Caco-2 (cell line): ENCODE results near the gene USP46. TPM values are rescaled to one million over a fixed set of nuclear protein-coding genes. Genes with fewer than 3 reads are reported as not detected.

Experiments used
- BruUV-seq: library from RNA; stranded (reverse); fragments of 400-500 nt; replicated peaks from 2 replicates; lab custom pipeline; 2021; lab: Mats Ljungman, UMichigan
- CTCF ChIA-PET: fragments of 300-600 bp; sonication (Branson Sonifier 250); formaldehyde crosslinking; loops from one replicate; lab custom pipeline; 2022; ENCODE audit warnings: antibody characterized with exemption; lab: Charles Lee
- POLR2A ChIA-PET: fragments of 300-600 bp; sonication (Branson Sonifier 250); formaldehyde crosslinking; loops from one replicate; lab custom pipeline; 2022; ENCODE audit warnings: antibody characterized with exemption; lab: Charles Lee
- DNase-seq, 2 experiments: peaks; one replicate each; pipeline versions ENCODE4 v3.0.0 to v3.0.0-alpha.2; 2020 to 2022
- H3K27me3 ChIP-seq: replicated peaks from 2 replicates; pipeline ENCODE4 v1.6.0; 2011; ENCODE audit warnings: low read length; ENCODE audit not compliant: control insufficient read depth, insufficient read depth
- H3K36me3 ChIP-seq: 2 replicates; pipeline ENCODE4 v1.5.1; 2011; ENCODE audit warnings: low read length; ENCODE audit not compliant: control insufficient read depth, insufficient read depth
- H3K4me1 ChIP-seq: fragments of 250-450 bp; sonication (Bioruptor Pico); 2 replicates; pipeline ENCODE4 v1.5.1; 2020; ENCODE audit warnings: mild to moderate bottlenecking
- H3K4me3 ChIP-seq: 2 replicates; pipeline ENCODE4 v1.5.1; 2011; ENCODE audit warnings: low read depth, mild to moderate bottlenecking, control low read depth, low read length
- H3K9me3 ChIP-seq: fragments of 250-450 bp; sonication (Bioruptor Pico); 2 replicates; pipeline ENCODE4 v1.5.1; 2020; ENCODE audit warnings: mild to moderate bottlenecking, moderate library complexity
- H3K27ac Mint-ChIP-seq: one replicate; pipeline ENCODE4 v1.8.0; 2022; ENCODE audit warnings: mixed read lengths; ENCODE audit not compliant: unreplicated experiment
- H3K27me3 Mint-ChIP-seq: one replicate; pipeline ENCODE4 v1.8.0; 2022; ENCODE audit warnings: mixed read lengths; ENCODE audit not compliant: insufficient read depth, unreplicated experiment
- H3K36me3 Mint-ChIP-seq: one replicate; pipeline ENCODE4 v1.8.0; 2022; ENCODE audit warnings: mild to moderate bottlenecking, mixed read lengths; ENCODE audit not compliant: insufficient read depth, unreplicated experiment
- H3K4me1 Mint-ChIP-seq: one replicate; pipeline ENCODE4 v1.8.0; 2022; ENCODE audit warnings: low read depth, mixed read lengths; ENCODE audit not compliant: unreplicated experiment
- H3K4me3 Mint-ChIP-seq: one replicate; pipeline ENCODE4 v1.8.0; 2022; ENCODE audit warnings: mild to moderate bottlenecking, moderate library complexity, mixed read lengths; ENCODE audit not compliant: unreplicated experiment
- H3K9me3 Mint-ChIP-seq: one replicate; pipeline ENCODE4 v1.8.0; 2022; ENCODE audit warnings: mixed read lengths; ENCODE audit not compliant: unreplicated experiment
- CTCF ChIP-seq, 2 experiments: fragments of 200-600 bp in 1 of 2; IDR thresholded peaks; 1 replicate in 1 of 2; 2 replicates in 1 of 2; pipeline versions ENCODE4 v1.5.1 to v1.8.0; 2011 to 2022; ENCODE audit warnings: antibody characterized with exemption in 1 of 2, control low read depth in 1 of 2, inconsistent platforms in 1 of 2, low read depth in 1 of 2, low read length in 1 of 2, mild to moderate bottlenecking in 1 of 2, moderate library complexity in 1 of 2; ENCODE audit not compliant: insufficient read depth in 1 of 2, severe bottlenecking in 1 of 2, unreplicated experiment in 1 of 2
- intact Hi-C: fragments of 100-400 bp; cut with micrococcal nuclease; formaldehyde crosslinking; loops from one replicate; pipeline ENCODE4 v1.10.0; 2022; ENCODE audit not compliant: unreplicated experiment
- total RNA-seq: library from RNA; stranded (reverse); gene quantifications from 2 replicates; pipeline ENCODE4 v1.2.3, GENCODE V29; 2022

Gene USP46
- total RNA-seq, 1 experiment from 2014 or later, result 32.2 TPM

- no TSS peak for BruUV-seq
- H3K36me3 Mint-ChIP-seq, result no peaks in the 10 kb centered on the region
- no peaks in the 10 kb centered on the region for H3K9me3 Mint-ChIP-seq
- no peaks in the 10 kb centered on the region for H3K4me1 Mint-ChIP-seq
- TF ChIP-seq CTCF (IDR thresholded peaks at IDR 0.05; ENCODE audit: insufficient read depth in 1 of 2, low read depth in 1 of 2, low read length in 1 of 2, severe bottlenecking in 1 of 2, unreplicated experiment in 1 of 2), result no peak
- Histone ChIP-seq H3K4me3 (no peak overlapping the region), H3K27me3 (no peaks in the 10 kb centered on the region), H3K36me3 (no peaks in the 10 kb centered on the region), H3K9me3 (no peaks in the 10 kb centered on the region), H3K4me1 (no peaks in the 10 kb centered on the region)
- CTCF ChIA-PET, result no interaction called here
- no peak overlapping the region for H3K4me3 Mint-ChIP-seq
- no peak overlapping the region for H3K27ac Mint-ChIP-seq
- intact Hi-C loops, result no loop called here
- POLR2A ChIA-PET, result no interaction called here
- H3K27me3 Mint-ChIP-seq, result peaks cover 3% of the 10 kb centered on the region
- no peak for DNase-seq
These were observed 42.1 kb upstream of the USP46 start for GRCh38 chr4:52701207-52701606.

GRCh38 chr4:52694936-52695335 lies 35.8 kb upstream of the USP46 start:
- Histone ChIP-seq H3K4me1 (no peaks in the 10 kb centered on the region), H3K9me3 (peaks cover 8% of the 10 kb centered on the region), H3K36me3 (no peaks in the 10 kb centered on the region), H3K4me3 (no peak overlapping the region), H3K27me3 (no peaks in the 10 kb centered on the region)
- H3K4me1 Mint-ChIP-seq, result no peaks in the 10 kb centered on the region
- CTCF ChIA-PET, result no interaction called here
- POLR2A ChIA-PET, result interaction anchor here (0.9 kb wide), 1 partner anchor 17 kb away, joined by 3 read pairs; no protein-coding TSS in a partner anchor
- no TSS peak for BruUV-seq
- no peak overlapping the region for H3K27ac Mint-ChIP-seq
- H3K9me3 Mint-ChIP-seq, result peaks cover 19% of the 10 kb centered on the region
- intact Hi-C loops, result no loop called here
- H3K4me3 Mint-ChIP-seq, result no peak overlapping the region
- no peak for DNase-seq
- H3K36me3 Mint-ChIP-seq, result no peaks in the 10 kb centered on the region
- peaks cover 3% of the 10 kb centered on the region for H3K27me3 Mint-ChIP-seq
- no peak for TF ChIP-seq CTCF (IDR thresholded peaks at IDR 0.05; ENCODE audit: insufficient read depth in 1 of 2, low read depth in 1 of 2, low read length in 1 of 2, severe bottlenecking in 1 of 2, unreplicated experiment in 1 of 2)

GRCh38 chr4:52693492-52693891 lies 34.4 kb upstream of the USP46 start:
- H3K36me3 Mint-ChIP-seq, result no peaks in the 10 kb centered on the region
- POLR2A ChIA-PET, result no interaction called here
- no peak overlapping the region for H3K4me3 ChIP-seq
- no peaks in the 10 kb centered on the region for H3K4me1 Mint-ChIP-seq
- peaks cover 8% of the 10 kb centered on the region for H3K9me3 ChIP-seq
- H3K4me3 Mint-ChIP-seq, result no peak overlapping the region
- peaks cover 3% of the 10 kb centered on the region for H3K27me3 Mint-ChIP-seq
- no peak for TF ChIP-seq CTCF (IDR thresholded peaks at IDR 0.05; ENCODE audit: insufficient read depth in 1 of 2, low read depth in 1 of 2, low read length in 1 of 2, severe bottlenecking in 1 of 2, unreplicated experiment in 1 of 2)
- no peak overlapping the region for H3K27ac Mint-ChIP-seq
- H3K4me1 ChIP-seq, result no peaks in the 10 kb centered on the region
- H3K36me3 ChIP-seq, result no peaks in the 10 kb centered on the region
- intact Hi-C loops, result no loop called here
- H3K9me3 Mint-ChIP-seq, result peaks cover 19% of the 10 kb centered on the region
- CTCF ChIA-PET, result no interaction called here
- BruUV-seq, result no TSS peak
- no peak for DNase-seq
- no peaks in the 10 kb centered on the region for H3K27me3 ChIP-seq
